Skin of body (tissue), 2 donors: ENCODE measurements around the gene KAZALD1. TPM values are rescaled to one million over a fixed set of nuclear protein-coding genes. Genes with fewer than 3 reads are reported as not detected.

Experiments used
- DNase-seq: peaks from one replicate; lab custom pipeline; 2025; lab: John Stamatoyannopoulos, UW
- total RNA-seq: library from RNA; depleted of rRNA; stranded (reverse); fragments of >200 nt; gene quantifications from one replicate; pipeline ENCODE4 v1.2.3, GENCODE V29; 2014

KAZALD1 gene
- total RNA-seq, 1 donor from 2014 or later, result 17.7 TPM

DNA sequence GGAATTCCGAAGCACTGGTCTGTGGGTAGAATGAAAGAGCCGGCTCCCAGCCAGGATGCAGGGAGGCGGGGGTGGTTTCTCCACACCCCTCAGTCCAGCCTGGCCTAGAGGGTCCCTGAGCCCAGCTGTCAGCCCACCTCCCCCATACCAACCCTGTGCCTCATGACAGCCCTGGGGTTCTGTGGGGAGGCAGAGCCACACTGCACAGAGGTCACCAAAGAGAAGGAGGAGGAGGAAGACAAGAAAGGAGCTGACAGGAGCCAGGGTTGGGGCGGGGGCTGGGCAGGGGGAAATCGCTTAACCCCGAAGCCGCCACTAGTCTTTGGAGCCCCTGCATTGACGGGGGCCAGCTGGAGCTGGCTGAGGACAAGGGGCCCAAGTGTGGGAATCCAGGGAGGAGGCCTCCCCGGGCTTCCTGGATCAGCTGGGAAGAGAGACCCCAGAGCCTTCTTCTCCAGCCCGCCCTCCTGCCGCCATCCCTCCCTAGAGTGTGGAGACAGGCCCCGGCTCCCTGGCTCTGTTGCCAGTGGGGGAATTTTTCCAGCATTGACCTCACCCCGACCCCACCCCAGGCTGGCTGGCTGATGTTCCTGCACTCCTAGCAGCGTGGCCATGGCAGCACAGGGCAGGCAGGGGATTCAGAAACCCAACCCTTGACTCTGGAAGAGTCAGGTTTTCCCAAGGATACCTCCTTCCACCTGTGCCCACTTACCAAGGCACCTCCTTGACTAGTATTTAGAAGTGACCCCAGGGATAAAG is 32.5 kb downstream of the KAZALD1 start:
- DNase-seq, result no peak

DNA sequence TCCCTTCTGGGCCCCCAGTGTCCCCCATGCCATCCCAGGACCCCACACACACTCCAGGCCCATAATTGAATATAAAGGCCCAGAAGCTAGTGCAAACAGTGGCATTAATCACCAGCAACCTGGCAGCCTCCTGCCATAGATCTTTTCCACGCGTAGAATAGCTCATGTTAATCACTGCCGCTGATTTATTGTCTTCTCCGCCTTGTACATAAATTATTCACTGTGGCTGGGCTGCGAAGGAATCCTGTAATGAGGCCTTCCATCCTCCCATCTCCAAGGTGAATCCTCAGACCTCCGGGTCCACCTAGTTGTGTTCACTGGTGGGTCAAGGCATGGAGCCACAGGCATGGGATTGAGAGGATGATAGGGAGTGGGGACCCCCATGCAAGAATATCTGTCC is 33.2 kb downstream of the KAZALD1 start:
- no peak for DNase-seq

DNA sequence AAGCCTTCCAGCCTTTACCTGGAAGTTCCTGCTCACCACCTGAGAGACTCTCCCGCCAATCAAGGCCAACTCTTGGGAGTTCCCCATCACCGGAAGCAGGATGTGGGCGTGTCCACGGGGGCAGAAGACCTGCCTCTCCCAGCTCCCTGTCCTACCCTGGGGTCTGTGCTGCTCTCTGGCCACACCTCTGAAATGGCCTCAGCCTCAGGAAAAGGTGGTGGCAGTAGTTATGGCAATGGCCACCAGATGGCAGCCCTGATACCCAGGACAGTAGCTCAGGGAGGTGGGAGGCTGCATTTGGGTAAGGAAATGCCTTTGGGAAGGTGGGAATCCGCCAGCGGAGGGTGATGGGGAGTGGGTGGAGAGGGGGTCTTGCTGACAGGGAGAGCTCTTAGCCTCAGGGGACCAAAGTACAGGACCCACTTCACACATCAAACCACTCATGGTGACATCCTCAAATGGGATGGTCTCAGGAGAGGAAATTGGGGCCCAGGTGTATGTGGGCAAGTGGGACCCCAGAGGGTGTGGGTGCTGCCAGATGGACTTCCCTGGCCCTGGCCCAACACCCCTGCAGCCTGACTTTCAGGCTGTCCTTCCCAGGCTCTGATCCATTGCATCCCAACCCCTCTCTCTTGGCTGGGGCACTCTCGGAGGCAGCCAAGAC is 33.9 kb downstream of the KAZALD1 start:
- no peak for DNase-seq

DNA sequence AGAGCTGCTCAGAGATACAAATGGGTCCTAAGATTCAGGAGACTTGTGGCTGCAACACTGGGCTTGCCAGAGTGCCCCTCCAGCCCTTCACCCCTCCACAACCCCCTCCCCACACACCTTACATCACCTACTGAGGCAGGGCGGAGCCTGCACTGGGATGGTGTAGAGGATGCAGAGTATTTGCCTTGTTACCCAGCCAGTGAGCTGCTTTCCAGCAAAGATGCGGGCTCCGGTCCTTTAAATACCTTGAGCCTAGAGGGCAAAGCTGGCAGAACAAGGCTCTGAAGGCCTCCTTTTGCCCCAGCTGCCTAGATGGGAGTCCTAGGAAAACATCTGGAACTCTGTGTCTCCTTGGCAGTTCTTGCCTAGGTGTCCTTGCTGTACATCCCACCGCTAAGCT is 34.6 kb downstream of the KAZALD1 start:
- no peak for DNase-seq

DNA sequence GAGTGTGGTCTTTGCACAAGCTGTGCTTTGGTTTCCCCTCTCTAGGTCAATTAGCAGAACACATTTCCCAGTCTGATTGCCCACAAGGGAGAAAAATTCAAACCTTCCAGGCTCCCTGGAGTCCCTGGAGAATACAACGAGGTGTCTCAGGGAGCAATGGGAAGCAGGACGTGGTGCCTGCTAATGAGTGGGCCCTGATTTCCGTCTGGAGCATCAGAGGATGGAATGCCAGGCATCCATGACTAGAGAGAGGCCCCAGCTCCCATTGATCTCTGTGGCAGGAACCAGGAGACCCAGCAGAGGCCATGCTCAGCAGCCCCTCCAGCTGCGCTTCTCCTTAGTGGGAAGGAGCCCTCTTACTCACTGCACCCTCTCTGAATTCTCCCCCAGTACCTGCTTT is 36.1 kb downstream of the KAZALD1 start:
- DNase-seq, result no peak

DNA sequence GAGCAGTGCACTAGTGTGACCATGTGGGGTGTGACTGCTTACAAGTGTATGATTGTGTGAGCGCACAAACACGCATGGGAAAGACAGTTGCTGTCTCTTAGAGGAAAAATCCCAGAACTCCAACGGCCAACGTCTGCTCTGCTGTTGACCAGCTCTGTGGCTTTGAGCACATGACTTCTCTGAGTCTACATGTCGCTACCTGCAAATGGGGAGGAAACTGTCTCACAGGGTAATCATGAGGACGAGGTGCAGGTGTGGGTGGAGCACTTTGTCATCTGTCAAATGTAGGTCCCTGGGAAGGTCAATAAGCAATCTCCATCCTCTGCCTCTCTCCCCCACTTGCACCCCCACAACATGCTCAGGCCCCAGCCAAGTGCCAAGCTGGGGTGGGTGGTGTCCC is 38.1 kb downstream of the KAZALD1 start:
- DNase-seq, result no peak

DNA sequence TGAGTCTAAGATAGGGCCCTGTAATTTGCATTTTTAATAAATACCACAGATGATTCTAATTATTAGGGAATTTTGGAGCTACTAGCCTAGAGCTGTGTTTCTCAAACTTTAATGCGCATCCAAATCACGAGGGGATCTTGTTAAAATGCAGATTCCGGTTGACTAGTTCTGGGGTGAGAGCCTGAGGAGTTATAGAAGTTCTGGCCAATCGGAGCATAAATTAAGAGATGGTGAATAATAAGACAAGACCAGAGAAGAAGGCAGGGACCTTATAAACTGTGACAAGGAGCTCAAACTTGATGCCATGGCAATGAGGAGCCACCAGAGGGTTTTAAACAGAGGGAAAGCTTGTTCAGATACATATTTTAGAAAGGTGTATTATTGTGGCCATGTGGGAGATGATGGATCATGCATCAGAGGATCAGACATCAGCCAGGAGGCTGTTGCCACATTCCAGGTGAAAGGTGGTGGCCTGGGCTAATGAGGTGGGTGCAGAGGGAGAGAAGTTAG is 39.6 kb downstream of the KAZALD1 start:
- DNase-seq, result no peak

DNA sequence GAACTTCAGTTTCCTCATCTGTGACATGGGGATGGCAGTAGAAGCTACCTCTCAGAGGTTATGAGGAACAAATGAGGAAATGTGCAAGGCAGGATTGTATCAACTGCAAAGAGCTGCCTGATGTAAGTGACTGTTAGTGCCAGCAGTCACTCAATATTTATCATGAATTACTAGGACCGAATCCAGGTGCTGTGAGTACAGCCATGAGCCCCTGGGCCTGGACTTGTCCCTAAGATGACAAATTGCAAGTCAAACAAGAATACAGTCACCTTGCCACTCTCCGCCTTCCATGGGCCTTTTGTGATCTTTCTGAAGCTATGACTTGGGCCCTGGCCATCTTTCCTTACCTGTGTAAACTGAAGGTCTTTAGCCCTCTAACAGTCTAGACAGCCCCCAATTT is 41.6 kb downstream of the KAZALD1 start:
- no peak for DNase-seq

DNA sequence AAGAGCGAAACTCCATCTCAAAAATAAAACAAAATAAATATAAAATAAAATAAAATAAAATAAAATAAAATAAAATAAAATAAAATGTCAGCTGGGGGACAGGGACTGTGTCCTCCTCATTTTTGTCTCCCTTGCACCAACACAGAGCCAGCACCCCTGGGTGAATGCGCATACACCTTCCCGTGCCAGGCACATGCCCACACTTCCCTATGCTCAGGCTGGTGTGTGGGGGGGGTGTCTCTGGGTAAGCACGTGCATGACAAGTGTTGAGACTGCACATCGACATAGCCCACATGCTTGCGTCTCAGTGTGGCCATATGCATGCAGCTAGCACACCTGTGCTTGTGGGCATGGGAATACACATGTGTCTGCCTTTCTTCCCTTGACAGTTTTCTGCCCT is 44.6 kb downstream of the KAZALD1 start:
- no peak for DNase-seq

DNA sequence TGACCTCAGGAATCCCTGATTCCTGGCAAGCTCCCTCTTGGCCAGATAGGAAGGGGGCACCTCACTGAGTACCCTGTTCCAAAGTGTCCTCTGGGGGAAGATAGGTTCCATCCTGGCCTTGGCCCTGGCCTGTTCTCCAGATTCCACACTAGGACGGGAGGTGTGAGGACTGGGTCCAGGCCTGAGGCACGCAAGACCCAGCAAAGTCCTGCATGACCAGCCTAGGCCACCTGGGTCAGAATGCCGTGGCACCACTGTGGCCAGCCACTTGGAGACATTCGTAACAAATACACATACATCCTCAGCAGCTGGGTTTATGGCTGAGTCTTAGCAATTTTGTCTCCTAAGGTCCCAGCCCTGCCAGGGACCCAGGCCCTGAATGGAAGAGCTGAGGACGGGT is 46.0 kb downstream of the KAZALD1 start:
- no peak for DNase-seq

DNA sequence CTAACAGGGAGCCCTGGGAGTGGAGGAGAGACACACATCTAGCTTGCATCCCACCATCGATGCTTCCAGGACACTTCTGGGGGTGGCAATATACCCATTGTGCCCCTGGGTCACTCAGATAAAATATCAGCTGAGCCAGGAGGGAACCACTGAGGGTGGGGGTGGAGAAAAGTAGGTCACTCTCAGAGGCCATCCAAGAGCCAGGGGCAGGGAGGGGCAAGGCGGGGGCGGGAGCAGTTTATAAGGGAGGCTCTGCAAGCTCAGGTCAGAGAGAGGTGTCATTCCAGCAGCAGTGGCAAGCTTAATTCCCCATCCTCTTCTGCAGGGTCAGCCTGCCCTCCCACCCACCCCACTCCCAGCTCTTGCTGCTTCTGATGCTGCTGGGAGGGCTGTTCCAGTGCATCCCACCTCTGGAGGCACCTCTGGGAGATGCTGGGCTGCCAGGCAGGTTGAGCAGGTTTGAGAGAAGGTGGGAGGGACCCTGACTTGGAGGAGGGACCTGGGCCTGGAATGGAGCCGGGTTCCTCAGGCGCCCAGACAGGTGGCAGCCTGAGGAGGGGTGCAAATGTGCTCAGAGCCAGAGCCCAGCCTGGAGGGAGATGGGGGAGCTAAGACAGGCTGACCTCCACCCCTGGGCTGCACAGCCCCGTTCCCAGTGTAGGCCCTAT is 49.2 kb downstream of the KAZALD1 start:
- no peak for DNase-seq

DNA sequence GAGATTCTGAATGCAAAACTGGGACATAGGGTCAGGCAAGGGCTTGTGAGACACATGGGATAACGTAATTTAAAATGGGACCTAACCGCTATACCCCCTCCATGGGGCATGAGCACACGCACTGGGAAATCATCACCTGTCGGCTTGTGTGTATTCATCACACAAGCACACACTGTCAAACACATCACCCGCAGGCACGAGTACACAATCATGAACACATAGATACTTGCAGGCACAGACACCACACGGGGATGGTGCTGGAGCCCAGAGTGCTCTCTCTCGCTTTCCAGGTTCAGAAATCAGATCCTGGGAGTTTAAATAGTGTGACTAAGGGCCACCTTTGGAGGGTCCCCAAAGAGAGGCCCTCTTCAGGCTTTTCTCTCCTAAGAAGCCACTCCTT is 49.8 kb downstream of the KAZALD1 start:
- no peak for DNase-seq

DNA sequence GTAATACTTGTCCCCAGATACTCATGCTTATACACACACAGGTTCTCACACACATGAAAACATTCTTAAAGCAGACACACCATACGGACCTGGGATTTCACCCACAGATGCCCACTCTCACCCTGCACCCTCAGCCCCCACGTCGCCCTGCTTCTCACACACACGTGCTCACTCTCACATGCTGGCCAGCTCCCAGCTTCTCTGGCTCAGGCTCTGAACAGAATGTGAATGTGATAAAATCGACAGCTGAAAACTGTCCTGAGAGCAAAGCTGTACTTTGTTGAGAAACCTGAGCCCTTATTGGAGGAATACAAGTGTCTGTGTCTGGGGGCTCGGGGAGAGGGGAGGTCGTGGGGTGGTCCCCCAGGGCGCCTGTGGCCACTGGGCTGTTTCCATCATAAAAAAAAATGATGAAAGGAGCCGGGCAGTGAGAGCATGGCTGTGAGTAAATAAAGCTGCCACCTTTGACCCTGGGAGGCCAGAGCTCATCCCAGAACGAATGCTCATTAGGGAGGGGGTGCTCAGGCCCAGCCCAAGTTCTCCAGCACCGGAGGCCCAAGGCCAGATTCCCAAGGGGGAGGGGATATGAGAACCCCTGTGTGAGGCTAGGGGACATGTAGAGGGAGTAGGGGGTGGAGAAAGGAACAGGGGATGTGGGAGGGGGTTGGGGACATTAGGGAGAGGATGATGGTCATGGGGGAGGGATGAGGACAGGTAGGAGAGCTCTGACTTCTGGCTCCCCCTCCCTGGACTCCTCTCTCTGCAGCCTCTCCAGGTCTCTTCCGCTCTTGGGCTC is 51.2 kb downstream of the KAZALD1 start:
- no peak for DNase-seq

DNA sequence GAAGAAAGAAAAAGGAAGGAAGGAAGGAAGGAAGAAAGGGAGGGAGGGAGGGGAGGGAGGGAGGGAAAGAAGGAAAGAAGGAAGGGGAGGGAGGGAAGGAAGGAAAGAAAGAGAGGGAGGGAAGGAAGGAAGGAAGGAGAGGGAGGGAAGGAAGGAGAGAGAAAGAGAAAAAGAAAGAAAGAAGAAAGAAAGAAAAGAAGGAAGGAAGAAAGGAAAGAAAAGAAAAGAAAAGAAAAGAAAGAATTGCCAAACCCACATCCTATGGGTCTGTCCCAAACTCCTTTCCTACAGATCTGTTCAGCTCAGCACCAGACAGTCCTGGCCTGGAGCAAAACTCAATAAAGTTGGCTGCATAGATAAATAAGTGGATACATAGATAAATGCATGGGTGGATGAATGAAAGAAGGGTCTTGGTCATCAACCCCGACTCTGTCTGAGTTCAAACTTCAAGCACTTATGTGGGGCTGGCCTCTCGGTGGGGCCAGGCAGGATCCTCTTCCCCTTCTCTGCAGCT is 52.2 kb downstream of the KAZALD1 start:
- DNase-seq, result no peak

DNA sequence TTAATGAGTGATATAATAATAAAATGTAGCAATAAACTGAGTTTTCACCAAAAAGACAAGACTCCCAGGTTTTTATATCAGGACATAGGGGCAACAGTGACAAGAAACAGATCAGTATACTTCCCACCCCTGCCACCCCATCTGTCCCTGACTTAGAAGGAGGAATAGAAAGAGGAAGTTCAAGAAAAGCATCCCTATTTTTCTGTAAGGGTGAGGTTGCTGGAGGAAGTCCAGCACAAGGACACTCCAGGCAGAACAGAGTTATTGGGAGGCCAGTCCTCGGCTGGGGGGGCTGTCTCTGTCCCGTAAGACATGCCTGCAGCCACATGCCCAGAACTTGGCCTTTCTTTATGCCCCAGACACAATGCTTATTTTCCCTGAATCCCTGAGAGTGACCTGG is 52.9 kb downstream of the KAZALD1 start:
- DNase-seq, result no peak

Other genes starting within 250 kb of the KAZALD1 start
- 37.9 TPM for gene SLF2, start 149.0 kb upstream of the KAZALD1 start, total RNA-seq
- gene SEMA4G, start 92.5 kb upstream of the KAZALD1 start, total RNA-seq, result 1.9 TPM
- gene MRPL43, start 74.5 kb upstream of the KAZALD1 start, total RNA-seq, result 32.3 TPM
- 4.1 TPM for gene TWNK, start 74.4 kb upstream of the KAZALD1 start, total RNA-seq
- gene LZTS2, start 62.2 kb upstream of the KAZALD1 start, total RNA-seq, result 32.7 TPM
- gene PDZD7, start 30.9 kb upstream of the KAZALD1 start, total RNA-seq, result 1.2 TPM
- 34.4 TPM for gene SFXN3, start 30.8 kb upstream of the KAZALD1 start, total RNA-seq
- gene TLX1, start 69.3 kb downstream of the KAZALD1 start, total RNA-seq, result not detected
- gene LBX1, start 167.5 kb downstream of the KAZALD1 start, total RNA-seq, result 0.20 TPM